Natural killer cell treated with Interleukin-12 subunit alpha and Interleukin-12 subunit beta and Interleukin-15 and Interleukin-18, amount 100 ng/mL, for 72 hours (primary cell): ENCODE measurements around the gene BCL2L11. TPM values are rescaled to one million over a fixed set of nuclear protein-coding genes. Genes with fewer than 3 reads are reported as not detected.

Experiments
- ATAC-seq, 2 donors: fragments of 150-1000 bp; cut with Tn5 transposase in 1 of 2; sonication (Bioruptor Pico), chemical (Tn5 transposase) in 1 of 2; 2 replicates each; pipeline ENCODE4 v1.10.0; 2021
- DNase-seq: peaks from one replicate; pipeline ENCODE4 v3.0.0; 2022; ENCODE audit warnings: low spot score
- H3K27ac Mint-ChIP-seq, 2 donors: 1 replicate in 1 of 2; 2 replicates in 1 of 2; pipeline ENCODE4 v1.8.0; 2022; ENCODE audit warnings: mixed read lengths in 2 of 2, mild to moderate bottlenecking in 1 of 2, moderate library complexity in 1 of 2
- H3K27me3 Mint-ChIP-seq, 2 donors: 1 replicate in 1 of 2; 2 replicates in 1 of 2; pipeline ENCODE4 v1.8.0; 2022; ENCODE audit warnings: mixed read lengths in 2 of 2
- H3K36me3 Mint-ChIP-seq: one replicate; pipeline ENCODE4 v1.8.0; 2022; ENCODE audit warnings: mixed read lengths
- H3K4me1 Mint-ChIP-seq, 2 donors: 1 replicate in 1 of 2; 2 replicates in 1 of 2; pipeline ENCODE4 v1.8.0; 2022; ENCODE audit warnings: low read depth in 2 of 2, mixed read lengths in 2 of 2, mild to moderate bottlenecking in 1 of 2
- H3K4me3 Mint-ChIP-seq: one replicate; pipeline ENCODE4 v1.8.0; 2022; ENCODE audit warnings: mixed read lengths
- H3K9me3 Mint-ChIP-seq: 2 replicates; pipeline ENCODE4 v1.8.0; 2022; ENCODE audit warnings: mixed read lengths
- total RNA-seq, 2 donors: library from RNA; stranded (reverse); gene quantifications; one replicate each; pipeline ENCODE4 v1.2.3, GENCODE V29; 2022

BCL2L11 gene
- total RNA-seq, 2 donors from 2014 or later: 19.2 to 26.6 TPM

GRCh38 chr2:111121828-111122630 is 1.3 kb downstream of the BCL2L11 start:
- Mint-ChIP-seq H3K36me3 (peaks cover 25% of the 10 kb centered on the region), H3K4me1 (peaks cover 46 to 50% of the 10 kb centered on the region in 2 donors), H3K27me3 (peaks cover 10 to 12% of the 10 kb centered on the region in 2 donors), H3K27ac (peak overlapping the region; percentile 80 to 91), H3K4me3 (peak overlapping the region; percentile 97), H3K9me3 (no peaks in the 10 kb centered on the region)
- DNase-seq: peak; percentile 91
- ATAC-seq: peak; percentile 79 to 86

- Mint-ChIP-seq H3K36me3 (peaks cover 26% of the 10 kb centered on the region), H3K4me3 (peak overlapping the region; percentile 82), H3K9me3 (no peaks in the 10 kb centered on the region), H3K27ac (peak overlapping the region in 1 of 2 donors; percentile 41), H3K27me3 (peaks cover 10 to 11% of the 10 kb centered on the region in 2 donors), H3K4me1 (peaks cover 41 to 43% of the 10 kb centered on the region in 2 donors)
- DNase-seq: peak; percentile 63
- ATAC-seq: peak; percentile 15 to 40
Observed at GRCh38 chr2:111122631-111123421, 2.1 kb downstream of the BCL2L11 start.

DNA sequence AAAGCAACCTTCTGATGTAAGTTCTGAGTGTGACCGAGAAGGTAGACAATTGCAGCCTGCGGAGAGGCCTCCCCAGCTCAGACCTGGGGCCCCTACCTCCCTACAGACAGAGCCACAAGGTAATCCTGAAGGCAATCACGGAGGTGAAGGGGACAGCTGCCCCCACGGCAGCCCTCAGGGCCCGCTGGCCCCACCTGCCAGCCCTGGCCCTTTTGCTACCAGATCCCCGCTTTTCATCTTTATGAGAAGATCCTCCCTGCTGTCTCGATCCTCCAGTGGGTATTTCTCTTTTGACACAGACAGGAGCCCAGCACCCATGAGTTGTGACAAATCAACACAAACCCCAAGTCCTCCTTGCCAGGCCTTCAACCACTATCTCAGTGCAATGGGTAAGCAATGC is 3.0 kb downstream of the BCL2L11 start:
- H3K9me3 Mint-ChIP-seq: no peaks in the 10 kb centered on the region
- ATAC-seq (no peak), DNase-seq (no peak)
- peak overlapping the region; percentile 42 for H3K4me3 Mint-ChIP-seq
- H3K27me3 Mint-ChIP-seq: peaks cover 1 to 3% of the 10 kb centered on the region in 2 donors
- H3K27ac Mint-ChIP-seq: no peak overlapping the region
- peaks cover 35 to 43% of the 10 kb centered on the region in 2 donors for H3K4me1 Mint-ChIP-seq
- peaks cover 33% of the 10 kb centered on the region for H3K36me3 Mint-ChIP-seq

DNA sequence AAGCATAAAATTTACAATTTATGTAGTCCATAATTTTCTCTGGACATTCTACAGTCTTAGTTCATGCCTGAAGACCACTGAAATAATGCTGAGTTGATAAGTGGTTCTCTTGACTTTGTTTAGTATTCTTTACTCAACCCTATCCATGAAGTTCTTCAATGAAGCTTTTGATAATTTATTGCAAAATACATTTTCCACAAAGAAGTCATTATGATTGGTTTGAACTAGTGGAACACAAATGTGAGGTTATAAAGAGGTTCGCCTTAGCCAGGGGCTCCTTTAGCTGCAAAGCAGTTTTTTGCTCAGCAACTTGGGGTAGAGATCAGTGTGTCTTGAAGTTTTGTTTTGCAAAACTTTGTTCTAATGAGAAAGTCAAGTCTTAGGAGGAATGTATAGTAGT is 5.9 kb downstream of the BCL2L11 start:
- peaks cover 0 to 2% of the 10 kb centered on the region in 2 donors for H3K27me3 Mint-ChIP-seq
- H3K4me1 Mint-ChIP-seq: peaks cover 19 to 30% of the 10 kb centered on the region in 2 donors
- DNase-seq (no peak), ATAC-seq (no peak)
- H3K36me3 Mint-ChIP-seq: peaks cover 43% of the 10 kb centered on the region
- no peaks in the 10 kb centered on the region for H3K9me3 Mint-ChIP-seq
- no peak overlapping the region for H3K4me3 Mint-ChIP-seq
- H3K27ac Mint-ChIP-seq: peak overlapping the region in 1 of 2 donors; percentile 16

- Mint-ChIP-seq H3K27me3 (peaks cover 0 to 2% of the 10 kb centered on the region in 2 donors), H3K9me3 (no peaks in the 10 kb centered on the region), H3K4me1 (peaks cover 13 to 23% of the 10 kb centered on the region in 2 donors), H3K27ac (no peak overlapping the region), H3K36me3 (peaks cover 43% of the 10 kb centered on the region), H3K4me3 (no peak overlapping the region)
- no peak for DNase-seq
- no peak for ATAC-seq
Observed at GRCh38 chr2:111127351-111127750, 6.6 kb downstream of the BCL2L11 start.

DNA sequence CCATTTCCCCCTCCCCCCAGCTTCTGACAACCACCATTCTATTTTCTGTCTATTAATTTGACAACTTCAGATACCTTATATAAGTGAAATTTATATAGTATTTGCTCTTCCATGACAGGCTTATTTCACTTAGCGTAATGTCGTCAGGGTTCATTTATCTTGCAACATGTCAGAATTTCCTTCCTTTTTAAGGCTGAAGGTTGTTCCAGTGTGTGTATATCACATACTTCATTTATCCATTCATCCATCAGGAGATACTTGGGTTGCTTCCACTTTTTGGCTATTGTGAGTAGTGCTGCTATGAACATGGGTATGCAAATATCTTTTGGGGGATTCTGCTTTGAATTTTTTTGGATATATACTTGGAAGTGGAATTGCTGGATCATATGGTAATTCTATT is 7.4 kb downstream of the BCL2L11 start:
- no peak overlapping the region for H3K27ac Mint-ChIP-seq
- no peak overlapping the region for H3K4me3 Mint-ChIP-seq
- H3K36me3 Mint-ChIP-seq: peaks cover 43% of the 10 kb centered on the region
- DNase-seq (no peak), ATAC-seq (no peak)
- peaks cover 0 to 2% of the 10 kb centered on the region in 2 donors for H3K27me3 Mint-ChIP-seq
- peaks cover 13 to 23% of the 10 kb centered on the region in 2 donors for H3K4me1 Mint-ChIP-seq
- no peaks in the 10 kb centered on the region for H3K9me3 Mint-ChIP-seq

DNA sequence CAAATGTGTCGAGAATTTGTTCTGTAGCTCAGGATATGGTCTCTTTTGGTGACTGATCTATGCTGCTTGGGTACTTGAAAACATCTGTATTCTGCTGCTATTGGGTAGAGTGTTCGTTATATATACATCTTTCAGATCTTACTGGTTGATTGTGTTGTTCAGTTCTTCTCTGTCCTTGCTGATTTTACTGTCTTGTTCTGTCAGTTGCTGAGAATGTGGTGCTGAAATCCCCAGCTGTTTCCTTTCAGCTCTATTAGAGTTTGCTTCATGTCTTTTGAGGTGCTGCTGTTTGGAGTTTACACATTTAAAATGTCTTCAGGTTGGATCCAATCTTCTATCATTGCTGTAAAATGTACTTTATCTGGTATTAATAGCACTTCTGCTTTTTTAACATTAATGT is 12.9 kb downstream of the BCL2L11 start:
- ATAC-seq (no peak), DNase-seq (no peak)
- Mint-ChIP-seq H3K4me1 (peaks cover 26 to 27% of the 10 kb centered on the region in 2 donors), H3K27me3 (no peaks in the 10 kb centered on the region), H3K4me3 (peak overlapping the region; percentile 8), H3K9me3 (no peaks in the 10 kb centered on the region), H3K36me3 (peaks cover 17% of the 10 kb centered on the region), H3K27ac (peak overlapping the region in 1 of 2 donors; percentile 13)

GRCh38 chr2:111134055-111134454 is 13.3 kb downstream of the BCL2L11 start:
- H3K27me3 Mint-ChIP-seq: no peaks in the 10 kb centered on the region
- H3K4me1 Mint-ChIP-seq: peaks cover 23 to 26% of the 10 kb centered on the region in 2 donors
- peak overlapping the region in 1 of 2 donors; percentile 22 for H3K27ac Mint-ChIP-seq
- peaks cover 12% of the 10 kb centered on the region for H3K36me3 Mint-ChIP-seq
- H3K9me3 Mint-ChIP-seq: no peaks in the 10 kb centered on the region
- ATAC-seq (no peak), DNase-seq (no peak)
- no peak overlapping the region for H3K4me3 Mint-ChIP-seq

DNA sequence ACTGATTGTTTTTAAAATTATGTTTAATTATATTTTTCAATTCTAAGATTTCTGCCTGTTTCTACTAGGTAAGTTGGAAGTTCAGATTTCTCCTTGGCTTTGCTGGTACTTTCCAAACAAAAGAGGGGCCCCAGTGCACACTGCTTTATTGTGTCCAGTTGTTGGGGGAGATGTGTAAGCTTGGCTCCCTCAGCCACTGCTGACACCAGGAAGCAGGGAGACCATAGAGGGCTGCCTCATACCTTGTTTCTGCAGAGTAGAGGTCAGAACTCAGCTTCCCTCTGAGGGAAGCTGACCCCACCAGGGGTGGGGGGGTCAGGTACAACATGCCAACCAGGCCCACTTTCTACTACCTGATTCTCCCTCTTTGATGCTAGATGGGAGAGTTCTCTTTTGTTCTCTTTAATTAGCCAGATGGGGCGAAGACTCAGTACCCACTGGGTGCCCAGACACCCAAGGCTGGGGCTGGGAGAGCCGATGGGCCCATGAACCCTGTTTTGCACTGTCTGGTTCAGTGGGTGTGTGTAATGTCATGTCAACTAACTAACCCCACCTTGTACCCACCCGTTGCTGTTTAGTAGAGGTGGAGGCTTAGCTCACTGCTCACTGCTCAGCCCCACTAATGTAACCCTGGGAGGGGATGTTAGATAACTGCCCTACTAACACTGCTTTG is 14.7 kb downstream of the BCL2L11 start:
- H3K4me1 Mint-ChIP-seq: peaks cover 23 to 26% of the 10 kb centered on the region in 2 donors
- ATAC-seq (no peak), DNase-seq (no peak)
- no peak overlapping the region for H3K27ac Mint-ChIP-seq
- no peaks in the 10 kb centered on the region for H3K27me3 Mint-ChIP-seq
- no peaks in the 10 kb centered on the region for H3K9me3 Mint-ChIP-seq
- no peak overlapping the region for H3K4me3 Mint-ChIP-seq
- peaks cover 13% of the 10 kb centered on the region for H3K36me3 Mint-ChIP-seq

- no peak for DNase-seq
- Mint-ChIP-seq H3K27ac (no peak overlapping the region), H3K9me3 (no peaks in the 10 kb centered on the region), H3K27me3 (no peaks in the 10 kb centered on the region), H3K4me3 (no peak overlapping the region), H3K36me3 (peaks cover 12% of the 10 kb centered on the region), H3K4me1 (peaks cover 23 to 26% of the 10 kb centered on the region in 2 donors)
- peak in 1 of 2 donors; percentile 52 for ATAC-seq
Observed at GRCh38 chr2:111135910-111136297, 15.2 kb downstream of the BCL2L11 start.

DNA sequence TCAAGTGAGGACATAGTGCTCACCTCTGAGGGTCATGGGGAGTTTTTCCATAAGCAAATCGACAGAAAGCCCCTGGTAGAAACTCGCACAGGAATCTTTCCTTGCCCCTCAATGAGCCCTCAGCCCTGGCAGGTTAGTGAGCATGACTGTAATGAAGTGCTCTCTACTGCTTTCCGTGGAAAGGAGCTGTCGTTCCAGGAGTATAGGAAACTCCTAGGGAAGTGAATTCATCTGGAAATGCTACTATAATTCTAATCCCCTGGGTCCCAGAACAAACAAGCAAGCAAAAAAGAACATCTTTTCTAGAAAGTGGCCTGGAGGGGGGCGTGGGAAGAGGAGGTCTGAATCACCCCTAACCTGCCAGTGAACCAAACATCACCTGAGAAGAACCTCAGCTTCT is 18.1 kb downstream of the BCL2L11 start:
- no peak for DNase-seq
- Mint-ChIP-seq H3K36me3 (peaks cover 15% of the 10 kb centered on the region), H3K27ac (no peak overlapping the region), H3K4me3 (no peak overlapping the region), H3K27me3 (no peaks in the 10 kb centered on the region), H3K9me3 (no peaks in the 10 kb centered on the region), H3K4me1 (peaks cover 24 to 29% of the 10 kb centered on the region in 2 donors)
- no peak for ATAC-seq

DNA sequence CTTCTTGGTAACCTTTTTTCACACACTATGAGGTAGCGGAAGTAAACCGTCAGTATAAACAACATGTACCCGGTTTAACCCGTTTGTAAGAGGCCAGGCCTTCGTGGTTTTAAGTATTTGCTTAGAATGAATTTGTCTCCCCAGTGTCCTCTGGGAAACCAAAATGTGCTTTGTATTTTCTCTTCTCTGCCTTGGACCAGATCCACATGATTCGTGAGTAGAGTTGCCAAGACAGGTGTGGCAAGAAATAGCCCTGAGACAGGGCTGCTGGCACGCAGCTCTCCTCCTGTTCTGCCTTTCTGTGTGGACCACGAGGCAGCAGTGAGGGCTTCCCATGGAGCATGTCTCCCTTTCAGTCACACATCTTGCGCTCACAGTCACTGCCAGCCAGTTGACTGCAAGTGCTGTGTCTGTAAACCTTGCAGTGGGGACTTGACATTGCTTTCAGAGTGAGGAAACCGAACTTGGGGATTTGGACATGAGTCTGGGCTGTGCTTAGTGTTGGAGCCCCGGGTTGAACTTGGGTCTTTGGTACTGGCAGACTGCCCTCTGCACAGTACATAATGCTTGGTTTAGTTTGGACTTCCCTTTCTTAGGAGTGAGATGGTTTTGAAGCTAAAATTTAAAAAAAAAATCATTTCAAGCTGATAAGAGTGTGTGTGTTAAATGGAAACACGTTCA is 19.1 kb downstream of the BCL2L11 start:
- Mint-ChIP-seq H3K36me3 (peaks cover 15% of the 10 kb centered on the region), H3K4me1 (peaks cover 17 to 22% of the 10 kb centered on the region in 2 donors), H3K4me3 (no peak overlapping the region), H3K9me3 (no peaks in the 10 kb centered on the region), H3K27me3 (no peaks in the 10 kb centered on the region), H3K27ac (no peak overlapping the region)
- DNase-seq: no peak
- no peak for ATAC-seq

GRCh38 chr2:111140815-111141214 is 20.1 kb downstream of the BCL2L11 start:
- ATAC-seq: no peak
- peaks cover 15% of the 10 kb centered on the region for H3K36me3 Mint-ChIP-seq
- H3K27ac Mint-ChIP-seq: no peak overlapping the region
- H3K4me1 Mint-ChIP-seq: peaks cover 15 to 24% of the 10 kb centered on the region in 2 donors
- H3K4me3 Mint-ChIP-seq: no peak overlapping the region
- no peaks in the 10 kb centered on the region for H3K27me3 Mint-ChIP-seq
- DNase-seq: no peak
- H3K9me3 Mint-ChIP-seq: no peaks in the 10 kb centered on the region
